Neuronal stem cell (in vitro differentiated cells): Measurements from ENCODE around the gene ENDOD1.

Experiments
- DNase-seq: peaks from one replicate; pipeline ENCODE4 v3.0.0-alpha.2; 2013; ENCODE audit warnings: low spot score
- H2AFZ ChIP-seq: one replicate; pipeline ENCODE4 v1.6.1; 2013; ENCODE audit warnings: mild to moderate bottlenecking, low read length, inconsistent platforms
- H2AK5ac ChIP-seq: 2 replicates; pipeline ENCODE4 v1.6.1; 2013; ENCODE audit warnings: low read depth, mild to moderate bottlenecking, inconsistent platforms, low read length, moderate library complexity, mixed read lengths
- H2BK120ac ChIP-seq: 2 replicates; pipeline ENCODE4 v1.6.1; 2013; ENCODE audit warnings: low read depth, mild to moderate bottlenecking, inconsistent platforms, low read length, moderate library complexity, mixed read lengths
- H2BK12ac ChIP-seq: one replicate; pipeline ENCODE4 v1.6.1; 2013; ENCODE audit warnings: low read length, inconsistent platforms
- H2BK15ac ChIP-seq: 2 replicates; pipeline ENCODE4 v1.6.1; 2013; ENCODE audit warnings: mild to moderate bottlenecking, low read length, inconsistent platforms, mixed read lengths
- H2BK5ac ChIP-seq: one replicate; pipeline ENCODE4 v1.6.1; 2013; ENCODE audit warnings: inconsistent platforms, mild to moderate bottlenecking, low read length, moderate library complexity
- H3K14ac ChIP-seq: one replicate; pipeline ENCODE4 v1.6.1; 2013; ENCODE audit warnings: low read length, inconsistent platforms
- H3K18ac ChIP-seq: 2 replicates; pipeline ENCODE4 v1.6.1; 2013; ENCODE audit warnings: low read length, inconsistent platforms
- H3K23ac ChIP-seq: 2 replicates; pipeline ENCODE4 v1.6.1; 2013; ENCODE audit warnings: low read depth, mild to moderate bottlenecking, mixed read lengths, low read length, inconsistent platforms; ENCODE audit not compliant: poor library complexity
- H3K27ac ChIP-seq: replicated peaks from 3 replicates; pipeline ENCODE4 v1.5.1; 2013; ENCODE audit warnings: low read length, inconsistent platforms
- H3K27me3 ChIP-seq, 3 experiments: 2 replicates each; pipeline ENCODE4 v1.6.1; 2013; ENCODE audit warnings: low read length in 3 of 3, mild to moderate bottlenecking in 2 of 3, inconsistent platforms in 1 of 3, low read depth in 1 of 3, mixed read lengths in 1 of 3, moderate library complexity in 1 of 3; ENCODE audit not compliant: control insufficient read depth in 3 of 3, insufficient read depth in 3 of 3
- H3K36me3 ChIP-seq, 2 donors: replicated peaks in 1 of 2; 2 replicates each; pipeline ENCODE4 v1.6.1; 2013; ENCODE audit warnings: low read length in 2 of 2; ENCODE audit not compliant: control insufficient read depth in 2 of 2, insufficient read depth in 2 of 2
- H3K4ac ChIP-seq: 2 replicates; pipeline ENCODE4 v1.6.1; 2013; ENCODE audit warnings: inconsistent platforms, mild to moderate bottlenecking, low read length, moderate library complexity
- H3K4me1 ChIP-seq, 2 donors: 1 replicate in 1 of 2; 2 replicates in 1 of 2; pipeline ENCODE4 v1.6.1; 2013; ENCODE audit warnings: low read length in 2 of 2, low read depth in 1 of 2; ENCODE audit not compliant: control insufficient read depth in 2 of 2, insufficient read depth in 1 of 2
- H3K4me2 ChIP-seq: one replicate; pipeline ENCODE4 v1.6.1; 2013; ENCODE audit warnings: mild to moderate bottlenecking, low read length, inconsistent platforms; ENCODE audit not compliant: insufficient read depth, poor library complexity, severe bottlenecking
- H3K4me3 ChIP-seq, 2 donors: 2 replicates each; pipeline ENCODE4 v1.5.1; 2013; ENCODE audit warnings: low read length in 2 of 2, mild to moderate bottlenecking in 2 of 2, inconsistent platforms in 1 of 2, moderate library complexity in 1 of 2
- H3K79me1 ChIP-seq: one replicate; pipeline ENCODE4 v1.6.1; 2013; ENCODE audit warnings: low read depth, mild to moderate bottlenecking, inconsistent platforms, low read length, moderate library complexity
- H3K9ac ChIP-seq: one replicate; pipeline ENCODE4 v1.6.1; 2013; ENCODE audit warnings: mild to moderate bottlenecking, low read depth, low read length, inconsistent platforms; ENCODE audit not compliant: poor library complexity
- H3K9me3 ChIP-seq, 2 donors: replicated peaks in 1 of 2; 2 replicates each; pipeline versions ENCODE3 to v1.6.1; 2013; ENCODE audit warnings: low read length in 2 of 2, mild to moderate bottlenecking in 2 of 2, inconsistent platforms in 1 of 2, low read depth in 1 of 2, mixed read lengths in 1 of 2, moderate library complexity in 1 of 2; ENCODE audit not compliant: control insufficient read depth in 2 of 2, insufficient read depth in 1 of 2
- H4K8ac ChIP-seq: one replicate; pipeline ENCODE4 v1.6.1; 2013; ENCODE audit warnings: low read depth, mild to moderate bottlenecking, inconsistent platforms, low read length, moderate library complexity
- H4K91ac ChIP-seq: one replicate; pipeline ENCODE4 v1.6.1; 2013; ENCODE audit warnings: low read length, low read depth, mild to moderate bottlenecking, inconsistent platforms; ENCODE audit not compliant: poor library complexity
- whole genome bisulfite sequencing, 2 donors: extraction: QIAGEN DNeasy Blood & Tissue Kit; methylation state at CpG; one replicate each; pipeline ENCODE4 v1.1.7; 2013; ENCODE audit warnings: missing lambda C conversion rate in 2 of 2, mixed read lengths in 1 of 2; ENCODE audit not compliant: insufficient read length in 2 of 2, insufficient replicate concordance in 1 of 2; ENCODE audit errors: extremely low coverage in 2 of 2; 5-methylcytosine and 5-hydroxymethylcytosine counted together

Gene ENDOD1

GRCh38 chr11:95074792-95075563, 14.7 kb upstream of the ENDOD1 start:
- Histone ChIP-seq H2AFZ (no peak overlapping the region), H2BK120ac (no peak overlapping the region), H3K18ac (no peak overlapping the region), H4K91ac (no peak overlapping the region), H2BK15ac (no peak overlapping the region), H2BK5ac (no peak overlapping the region), H3K9me3 (no peaks in the 10 kb centered on the region), H3K27me3 (no peaks in the 10 kb centered on the region), H3K4me1 (peaks cover 0 to 2% of the 10 kb centered on the region in 2 donors), H2BK12ac (no peak overlapping the region), H3K4ac (no peak overlapping the region), H3K4me3 (no peak overlapping the region), H4K8ac (no peak overlapping the region), H3K14ac (no peak overlapping the region), H3K27ac (no peak overlapping the region), H3K36me3 (peaks cover 0 to 4% of the 10 kb centered on the region in 2 donors), H3K79me1 (no peaks in the 10 kb centered on the region), H3K4me2 (no peak overlapping the region), H3K9ac (no peak overlapping the region), H3K23ac (no peak overlapping the region), H2AK5ac (no peak overlapping the region)
- WGBS, 2 donors, result no CpG with 5 or more reads among the region's 8 CpGs
- DNase-seq, result no peak

GRCh38 chr11:95076416-95076815, 13.2 kb upstream of the ENDOD1 start:
- no peaks in the 10 kb centered on the region for H3K79me1 ChIP-seq
- no peak overlapping the region for H3K4ac ChIP-seq
- H3K4me1 ChIP-seq, result peaks cover 4 to 7% of the 10 kb centered on the region in 2 donors
- no peak overlapping the region for H2AFZ ChIP-seq
- no peak overlapping the region for H2BK12ac ChIP-seq
- H3K9me3 ChIP-seq, result no peaks in the 10 kb centered on the region
- H3K18ac ChIP-seq, result no peak overlapping the region
- no peak overlapping the region for H3K23ac ChIP-seq
- no peaks in the 10 kb centered on the region for H3K27me3 ChIP-seq
- H3K4me3 ChIP-seq, result no peak overlapping the region
- H4K91ac ChIP-seq, result no peak overlapping the region
- no peak overlapping the region for H2BK5ac ChIP-seq
- H3K27ac ChIP-seq, result no peak overlapping the region
- H3K4me2 ChIP-seq, result no peak overlapping the region
- no peak overlapping the region for H2BK120ac ChIP-seq
- DNase-seq, result no peak
- no peak overlapping the region for H2AK5ac ChIP-seq
- H3K14ac ChIP-seq, result no peak overlapping the region
- no CpG with 5 or more reads among the region's 1 CpG for WGBS, 2 donors
- H4K8ac ChIP-seq, result no peak overlapping the region
- H3K9ac ChIP-seq, result no peak overlapping the region
- H2BK15ac ChIP-seq, result no peak overlapping the region
- no peaks in the 10 kb centered on the region for H3K36me3 ChIP-seq

- Histone ChIP-seq H3K23ac (no peak overlapping the region), H2AK5ac (no peak overlapping the region), H3K14ac (no peak overlapping the region), H3K4me3 (no peak overlapping the region), H3K9ac (no peak overlapping the region), H3K4me2 (no peak overlapping the region), H3K36me3 (no peaks in the 10 kb centered on the region), H3K4me1 (peaks cover 8 to 13% of the 10 kb centered on the region in 2 donors), H3K9me3 (no peaks in the 10 kb centered on the region), H4K8ac (no peak overlapping the region), H2BK120ac (no peak overlapping the region), H3K27ac (no peak overlapping the region), H3K27me3 (no peaks in the 10 kb centered on the region), H2AFZ (no peak overlapping the region), H3K79me1 (no peaks in the 10 kb centered on the region), H4K91ac (no peak overlapping the region), H3K4ac (no peak overlapping the region), H2BK12ac (no peak overlapping the region), H2BK15ac (no peak overlapping the region), H2BK5ac (no peak overlapping the region), H3K18ac (no peak overlapping the region)
- DNase-seq, result no peak
Measured at GRCh38 chr11:95076981-95077380, 12.7 kb upstream of the ENDOD1 start.

- no peak overlapping the region for H4K8ac ChIP-seq
- H2AFZ ChIP-seq, result no peak overlapping the region
- H2BK120ac ChIP-seq, result no peak overlapping the region
- peaks cover 8 to 17% of the 10 kb centered on the region in 2 donors for H3K4me1 ChIP-seq
- H3K27me3 ChIP-seq, result no peaks in the 10 kb centered on the region
- H3K4me3 ChIP-seq, result no peak overlapping the region
- no peaks in the 10 kb centered on the region for H3K9me3 ChIP-seq
- no peak overlapping the region for H3K4ac ChIP-seq
- no peak overlapping the region for H4K91ac ChIP-seq
- no peak overlapping the region for H3K14ac ChIP-seq
- H2BK15ac ChIP-seq, result no peak overlapping the region
- no peak overlapping the region for H2AK5ac ChIP-seq
- no CpG with 5 or more reads among the region's 1 CpG for WGBS, 2 donors
- H2BK5ac ChIP-seq, result no peak overlapping the region
- H3K23ac ChIP-seq, result no peak overlapping the region
- no peak overlapping the region for H2BK12ac ChIP-seq
- no peak overlapping the region for H3K27ac ChIP-seq
- H3K36me3 ChIP-seq, result no peaks in the 10 kb centered on the region
- H3K79me1 ChIP-seq, result no peaks in the 10 kb centered on the region
- no peak overlapping the region for H3K4me2 ChIP-seq
- no peak overlapping the region for H3K18ac ChIP-seq
- H3K9ac ChIP-seq, result no peak overlapping the region
- no peak for DNase-seq
Measured at GRCh38 chr11:95078526-95078925, 11.1 kb upstream of the ENDOD1 start.
